Measurements from ENCODE around the gene PEX14. TPM values are rescaled to one million over a fixed set of nuclear protein-coding genes. Genes with fewer than 3 reads are reported as not detected.

The PEX14 gene
- total RNA-seq, 2 donors from 2014 or later = 24.3 to 26.0 TPM

DNA sequence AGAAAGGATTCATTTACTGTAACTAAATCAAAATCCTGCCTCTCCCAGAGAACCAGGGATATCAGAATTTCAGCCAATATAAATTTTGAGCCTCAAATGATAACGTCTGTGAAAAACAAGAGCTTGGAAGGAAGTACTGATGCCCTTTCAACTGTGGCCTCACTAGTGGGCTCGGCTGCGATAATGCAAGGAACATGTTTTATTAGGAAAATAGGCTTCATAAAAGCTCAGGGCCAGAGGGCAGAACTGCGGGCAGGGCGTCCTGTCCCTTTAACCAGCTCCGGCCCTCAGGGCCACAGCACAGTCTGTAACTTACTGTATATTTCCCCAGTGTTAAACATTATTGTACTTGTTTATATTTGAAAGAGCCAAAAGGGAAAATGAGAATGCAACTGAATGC lies 122.0 kb downstream of the PEX14 start:
- DNase-seq = no peak
- Histone ChIP-seq H3K9ac (ENCODE audit: extremely low read depth, low read length, poor library complexity, severe bottlenecking) (no peak overlapping the region), H3K4me1 (ENCODE audit: control insufficient read depth, insufficient read depth, low read length) (peaks cover 4% of the 10 kb centered on the region), H3K27me3 (ENCODE audit: control insufficient read depth, insufficient read depth, low read length, poor library complexity, severe bottlenecking) (no peaks in the 10 kb centered on the region), H3K36me3 (ENCODE audit: control insufficient read depth, insufficient read depth, low read length) (peaks cover 2% of the 10 kb centered on the region), H3K27ac (ENCODE audit: low read depth, low read length) (no peak overlapping the region), H3K4me3 (ENCODE audit: low read length) (no peak overlapping the region), H3K9me3 (ENCODE audit: control insufficient read depth, low read length) (no peaks in the 10 kb centered on the region)
- WGBS, 2 experiments (ENCODE audit: insufficient coverage in 1 of 2, insufficient read length in 1 of 2) = 96 to 97% methylated on average over 6 of the region's 6 CpGs
- H3K4me1 Mint-ChIP-seq = peaks cover 31% of the 10 kb centered on the region
- no peak overlapping the region for H3K4me3 Mint-ChIP-seq
- H3K36me3 Mint-ChIP-seq (ENCODE audit: low read depth) = peaks cover 6% of the 10 kb centered on the region
- no peaks in the 10 kb centered on the region for H3K27me3 Mint-ChIP-seq (ENCODE audit: insufficient read depth)
- no peak for TF ChIP-seq CTCF (conservative IDR thresholded peaks at IDR 0.05)
- no peak overlapping the region for H3K27ac Mint-ChIP-seq
- H3K9me3 Mint-ChIP-seq = no peaks in the 10 kb centered on the region

DNA sequence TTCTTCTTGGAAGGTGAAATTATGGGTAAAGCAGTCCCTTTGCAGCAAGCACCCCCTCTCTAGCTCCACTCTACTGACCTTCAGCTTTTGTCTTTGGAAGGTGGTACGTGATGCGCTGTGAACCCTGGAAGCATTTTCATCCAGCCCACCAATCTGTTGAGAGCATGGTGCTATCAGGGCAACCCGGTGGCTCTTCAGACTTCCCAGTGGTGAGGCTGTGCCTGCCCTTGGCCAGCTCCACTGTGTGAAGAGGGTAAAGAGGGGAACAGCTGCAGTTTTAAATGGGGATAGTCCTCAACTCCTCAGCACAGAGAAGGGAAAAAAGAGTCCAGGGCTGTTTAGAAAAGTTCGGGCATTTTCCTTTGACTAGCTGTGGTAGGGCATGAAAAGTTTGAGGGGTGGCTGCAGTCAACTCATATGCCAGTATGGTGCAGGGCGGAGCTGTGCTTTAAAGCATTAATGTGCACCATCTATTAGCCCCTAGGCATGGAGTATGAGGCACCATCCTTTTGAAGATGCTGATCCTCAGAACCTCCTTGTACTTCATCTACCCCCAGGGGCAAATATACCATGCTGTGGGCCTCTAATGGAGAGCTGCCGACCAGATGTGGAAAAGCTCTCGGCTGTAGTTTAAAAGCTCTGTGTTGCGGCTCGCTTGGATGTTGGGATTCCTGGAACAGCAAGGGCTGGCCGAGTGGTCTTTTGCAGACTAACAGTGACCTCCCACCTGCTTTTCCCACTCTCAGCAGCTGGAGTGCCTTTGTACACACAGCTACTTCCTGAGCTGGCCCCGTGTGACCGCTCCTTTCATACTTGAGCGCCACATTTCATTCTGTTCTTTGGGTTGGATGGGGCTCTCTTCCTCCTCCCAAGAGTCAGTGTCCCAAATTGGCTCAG lies 123.0 kb downstream of the PEX14 start:
- Mint-ChIP-seq H3K4me3 (no peak overlapping the region), H3K4me1 (peaks cover 32% of the 10 kb centered on the region), H3K36me3 (ENCODE audit: low read depth) (peaks cover 6% of the 10 kb centered on the region), H3K27me3 (ENCODE audit: insufficient read depth) (no peaks in the 10 kb centered on the region), H3K27ac (no peak overlapping the region), H3K9me3 (no peaks in the 10 kb centered on the region)
- no peaks in the 10 kb centered on the region for H3K27me3 ChIP-seq (ENCODE audit: control insufficient read depth, insufficient read depth, low read length, poor library complexity, severe bottlenecking)
- no peak overlapping the region for H3K4me3 ChIP-seq (ENCODE audit: low read length)
- DNase-seq = no peak
- H3K36me3 ChIP-seq (ENCODE audit: control insufficient read depth, insufficient read depth, low read length) = peaks cover 2% of the 10 kb centered on the region
- no peaks in the 10 kb centered on the region for H3K9me3 ChIP-seq (ENCODE audit: control insufficient read depth, low read length)
- no peak overlapping the region for H3K9ac ChIP-seq (ENCODE audit: extremely low read depth, low read length, poor library complexity, severe bottlenecking)
- peak overlapping the region; percentile 39 for H3K27ac ChIP-seq (ENCODE audit: low read depth, low read length)
- TF ChIP-seq CTCF (conservative IDR thresholded peaks at IDR 0.05) = no peak
- WGBS, 2 experiments (ENCODE audit: insufficient coverage in 1 of 2, insufficient read length in 1 of 2) = 93 to 95% methylated on average over 8 to 13 of the region's 13 CpGs
- peaks cover 6% of the 10 kb centered on the region for H3K4me1 ChIP-seq (ENCODE audit: control insufficient read depth, insufficient read depth, low read length)

GRCh38 chr1:10598389-10598702 lies 123.6 kb downstream of the PEX14 start:
- Histone ChIP-seq H3K9me3 (ENCODE audit: control insufficient read depth, low read length) (no peaks in the 10 kb centered on the region), H3K27me3 (ENCODE audit: control insufficient read depth, insufficient read depth, low read length, poor library complexity, severe bottlenecking) (no peaks in the 10 kb centered on the region), H3K36me3 (ENCODE audit: control insufficient read depth, insufficient read depth, low read length) (peaks cover 2% of the 10 kb centered on the region), H3K4me3 (ENCODE audit: low read length) (no peak overlapping the region), H3K9ac (ENCODE audit: extremely low read depth, low read length, poor library complexity, severe bottlenecking) (no peak overlapping the region), H3K27ac (ENCODE audit: low read depth, low read length) (peak overlapping the region; percentile 39), H3K4me1 (ENCODE audit: control insufficient read depth, insufficient read depth, low read length) (peaks cover 10% of the 10 kb centered on the region)
- WGBS, 2 experiments (ENCODE audit: insufficient coverage in 1 of 2, insufficient read length in 1 of 2) = 90 to 96% methylated on average over 2 to 6 of the region's 6 CpGs
- Mint-ChIP-seq H3K4me3 (no peak overlapping the region), H3K9me3 (no peaks in the 10 kb centered on the region), H3K27ac (no peak overlapping the region), H3K36me3 (ENCODE audit: low read depth) (peaks cover 6% of the 10 kb centered on the region), H3K4me1 (peaks cover 32% of the 10 kb centered on the region), H3K27me3 (ENCODE audit: insufficient read depth) (no peaks in the 10 kb centered on the region)
- TF ChIP-seq CTCF (conservative IDR thresholded peaks at IDR 0.05) = no peak
- DNase-seq = no peak

All from endodermal cell (in vitro differentiated cells).